NCI-H748 treated with DMSO at 0.1 percent for 48 hours (cell line): ENCODE results near the gene RFPL2.
"Not testable (repeated sequence)": the region's sequence is repeated elsewhere in the genome, so short reads cannot be mapped to it uniquely, and the experiment has no call there.

Experiments used
- DNase-seq: peaks from one replicate; lab custom pipeline; 2025; lab: John Stamatoyannopoulos, UW

RFPL2 gene

GRCh38 chr22:32164075-32164860 is 40.6 kb downstream of the RFPL2 start:
- no peak for DNase-seq

GRCh38 chr22:32160411-32160810 is 44.5 kb downstream of the RFPL2 start:
- DNase-seq = not testable (repeated sequence)

GRCh38 chr22:32158712-32159533 is 46.0 kb downstream of the RFPL2 start, which contains the start of gene C22orf42:
C22orf42 (minus strand) TSS chr22:32159303; CDS start chr22:32159215, 88 bp downstream.
- no peak for DNase-seq

GRCh38 chr22:32157632-32158031 is 47.2 kb downstream of the RFPL2 start:
- DNase-seq = not testable (repeated sequence)

- not testable (repeated sequence) for DNase-seq
These were observed 50.1 kb downstream of the RFPL2 start for GRCh38 chr22:32154727-32155126.

GRCh38 chr22:32151641-32152040 is 53.2 kb downstream of the RFPL2 start:
- DNase-seq = not testable (repeated sequence)

- not testable (repeated sequence) for DNase-seq
These were observed 54.2 kb downstream of the RFPL2 start for GRCh38 chr22:32150647-32151046.

- DNase-seq = not testable (repeated sequence)
These were observed 56.5 kb downstream of the RFPL2 start for GRCh38 chr22:32148372-32148771.

- not testable (repeated sequence) for DNase-seq
These were observed 57.7 kb downstream of the RFPL2 start for GRCh38 chr22:32147128-32147527.

GRCh38 chr22:32144496-32145274 is 60.2 kb downstream of the RFPL2 start:
- DNase-seq = no peak

GRCh38 chr22:32142600-32142999 is 62.3 kb downstream of the RFPL2 start:
- DNase-seq = no peak

- not testable (repeated sequence) for DNase-seq
These were observed 64.2 kb downstream of the RFPL2 start for GRCh38 chr22:32140688-32141087.
